OCI-LY7 (cell line): ENCODE results near the gene RNF43. TPM values are rescaled to one million over a fixed set of nuclear protein-coding genes. Genes with fewer than 3 reads are reported as not detected.

Experiments
- BruUV-seq: library from RNA; stranded (reverse); fragments of 400-500 nt; replicated peaks from 2 replicates; lab custom pipeline; 2021; lab: Mats Ljungman, UMichigan
- CTCF ChIA-PET: fragments of 300-600 bp; sonication (Branson Sonifier 250); formaldehyde crosslinking; loops from one replicate; lab custom pipeline; 2022; ENCODE audit warnings: antibody characterized with exemption; ENCODE audit not compliant: unreplicated experiment; lab: Charles Lee
- POLR2A ChIA-PET: fragments of 300-600 bp; sonication (Branson Sonifier 250); formaldehyde crosslinking; loops from one replicate; lab custom pipeline; 2022; ENCODE audit warnings: antibody characterized with exemption; lab: Charles Lee
- DNase-seq: peaks from one replicate; pipeline ENCODE4 v3.0.0-alpha.2; 2015; ENCODE audit warnings: low spot score
- H2AFZ ChIP-seq: fragments of 200-600 bp; sonication (generic), shearing (Covaris generic); 2 replicates; pipeline ENCODE4 v1.6.1; 2014; ENCODE audit warnings: mild to moderate bottlenecking, antibody characterized with exemption, low read length, moderate library complexity
- H3K27ac ChIP-seq: fragments of 200-600 bp; sonication (generic); 2 replicates; pipeline ENCODE4 v1.5.1; 2014; ENCODE audit warnings: mixed run types, low read depth, mild to moderate bottlenecking, moderate library complexity, low read length, inconsistent platforms; ENCODE audit not compliant: poor library complexity, severe bottlenecking
- H3K36me3 ChIP-seq: fragments of 200-600 bp; sonication (generic); 2 replicates; pipeline ENCODE4 v1.6.1; 2014; ENCODE audit warnings: mild to moderate bottlenecking, antibody characterized with exemption, low read length, moderate library complexity, mixed read lengths; ENCODE audit not compliant: insufficient read depth
- H3K4me1 ChIP-seq: fragments of 200-600 bp; sonication (generic); 2 replicates; pipeline ENCODE4 v1.5.1; 2014; ENCODE audit warnings: mild to moderate bottlenecking, low read length; ENCODE audit not compliant: insufficient read depth, poor library complexity, severe bottlenecking
- H3K4me2 ChIP-seq: fragments of 200-600 bp; sonication (generic); 2 replicates; pipeline ENCODE4 v1.6.1; 2014; ENCODE audit warnings: mild to moderate bottlenecking, low read length
- H3K4me3 ChIP-seq: fragments of 200-600 bp; sonication (generic); 2 replicates; pipeline ENCODE4 v1.5.1; 2014; ENCODE audit warnings: mild to moderate bottlenecking, low read depth, low read length; ENCODE audit not compliant: poor library complexity, severe bottlenecking
- H3K79me2 ChIP-seq: fragments of 200-600 bp; sonication (generic); 2 replicates; pipeline ENCODE4 v1.6.1; 2016; ENCODE audit warnings: low read depth, mild to moderate bottlenecking, low read length, moderate library complexity, mixed read lengths; ENCODE audit not compliant: insufficient read depth
- H3K9me2 ChIP-seq: fragments of 200-600 bp; sonication (generic); 2 replicates; pipeline ENCODE4 v1.6.1; 2016; ENCODE audit warnings: mild to moderate bottlenecking, low read length, mixed read lengths; ENCODE audit not compliant: insufficient read depth
- H3K9me3 ChIP-seq: fragments of 200-600 bp; sonication (generic); 2 replicates; pipeline ENCODE4 v1.6.1; 2014; ENCODE audit warnings: mild to moderate bottlenecking, mixed run types, low read length, mixed read lengths
- H4K20me1 ChIP-seq: fragments of 200-600 bp; sonication (generic); 2 replicates; pipeline ENCODE4 v1.6.1; 2014; ENCODE audit warnings: mild to moderate bottlenecking, antibody characterized with exemption, low read length, moderate library complexity, mixed read lengths; ENCODE audit not compliant: insufficient read depth
- EZH2phosphoT487 ChIP-seq: fragments of 200-600 bp; sonication (generic); IDR thresholded peaks from 2 replicates; pipeline ENCODE4 v1.6.1; 2018; ENCODE audit warnings: low read depth, borderline replicate concordance, mild to moderate bottlenecking, mixed run types, antibody characterized with exemption, low read length, moderate library complexity, mixed read lengths
- intact Hi-C: fragments of 100-400 bp; cut with micrococcal nuclease; formaldehyde crosslinking; loops from one replicate; pipeline ENCODE4 v1.10.0; 2022; ENCODE audit not compliant: unreplicated experiment
- total RNA-seq, 2 experiments: library from RNA; depleted of rRNA in 1 of 2; stranded (reverse); fragments of >200 nt in 1 of 2; shearing (Covaris generic) in 1 of 2; gene quantifications; 2 replicates each; pipeline ENCODE4 v1.2.3, GENCODE V29; 2014 to 2022
- TF ChIP-seq, protein P1 (sequence below): fragments of 200-600 bp; sonication (generic); conservative IDR thresholded peaks from 2 replicates; pipeline ENCODE4 v1.5.1; 2014; ENCODE audit warnings: mild to moderate bottlenecking, antibody characterized with exemption, low read length, moderate library complexity, mixed read lengths

RNF43 gene
- total RNA-seq, 2 experiments from 2014 or later = 0.19 to 0.80 TPM

DNA sequence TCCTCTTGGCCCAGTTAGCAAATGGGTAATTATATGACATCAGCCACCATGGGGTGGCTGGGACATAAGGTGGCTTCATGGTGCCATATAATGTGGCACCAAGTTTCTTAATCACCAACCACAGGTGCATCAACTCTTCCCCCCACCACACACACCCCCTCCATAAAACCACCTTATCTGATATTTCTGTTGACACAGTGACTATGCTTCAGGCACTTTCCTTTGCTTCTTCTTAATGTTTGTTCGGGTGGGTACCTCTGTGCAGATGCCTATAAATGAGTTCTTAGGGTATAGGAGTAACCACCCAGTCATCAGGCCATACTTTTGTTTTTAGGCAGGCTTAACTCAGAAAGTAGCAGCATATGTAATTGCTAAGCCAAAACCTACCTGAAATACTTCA is 29.5 kb downstream of the RNF43 start:
- Histone ChIP-seq H3K4me2 (no peak overlapping the region), H3K79me2 (no peaks in the 10 kb centered on the region), H3K4me1 (peaks cover 9% of the 10 kb centered on the region), H2AFZ (no peak overlapping the region), H3K9me3 (no peaks in the 10 kb centered on the region), H4K20me1 (no peaks in the 10 kb centered on the region), H3K9me2 (no peaks in the 10 kb centered on the region), H3K36me3 (no peaks in the 10 kb centered on the region), H3K4me3 (no peak overlapping the region), H3K27ac (no peak overlapping the region)
- intact Hi-C loops = no loop called here
- DNase-seq = no peak
- ChIA-PET POLR2A (interaction anchor here (2.1 kb wide), 1 partner anchor 9 kb away, joined by 13 read pairs; no protein-coding TSS in a partner anchor), CTCF (no interaction called here)
- TF ChIP-seq, protein P1, sequence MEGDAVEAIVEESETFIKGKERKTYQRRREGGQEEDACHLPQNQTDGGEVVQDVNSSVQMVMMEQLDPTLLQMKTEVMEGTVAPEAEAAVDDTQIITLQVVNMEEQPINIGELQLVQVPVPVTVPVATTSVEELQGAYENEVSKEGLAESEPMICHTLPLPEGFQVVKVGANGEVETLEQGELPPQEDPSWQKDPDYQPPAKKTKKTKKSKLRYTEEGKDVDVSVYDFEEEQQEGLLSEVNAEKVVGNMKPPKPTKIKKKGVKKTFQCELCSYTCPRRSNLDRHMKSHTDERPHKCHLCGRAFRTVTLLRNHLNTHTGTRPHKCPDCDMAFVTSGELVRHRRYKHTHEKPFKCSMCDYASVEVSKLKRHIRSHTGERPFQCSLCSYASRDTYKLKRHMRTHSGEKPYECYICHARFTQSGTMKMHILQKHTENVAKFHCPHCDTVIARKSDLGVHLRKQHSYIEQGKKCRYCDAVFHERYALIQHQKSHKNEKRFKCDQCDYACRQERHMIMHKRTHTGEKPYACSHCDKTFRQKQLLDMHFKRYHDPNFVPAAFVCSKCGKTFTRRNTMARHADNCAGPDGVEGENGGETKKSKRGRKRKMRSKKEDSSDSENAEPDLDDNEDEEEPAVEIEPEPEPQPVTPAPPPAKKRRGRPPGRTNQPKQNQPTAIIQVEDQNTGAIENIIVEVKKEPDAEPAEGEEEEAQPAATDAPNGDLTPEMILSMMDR = no peak
- no peak for TF ChIP-seq EZH2phosphoT487
- BruUV-seq = no TSS peak

GRCh38 chr17:58386708-58387107 is 30.6 kb downstream of the RNF43 start:
- Histone ChIP-seq H3K79me2 (no peaks in the 10 kb centered on the region), H3K9me2 (no peaks in the 10 kb centered on the region), H3K27ac (no peak overlapping the region), H4K20me1 (no peaks in the 10 kb centered on the region), H3K36me3 (no peaks in the 10 kb centered on the region), H3K9me3 (no peaks in the 10 kb centered on the region), H2AFZ (no peak overlapping the region), H3K4me1 (peaks cover 20% of the 10 kb centered on the region), H3K4me3 (no peak overlapping the region), H3K4me2 (no peak overlapping the region)
- no peak for DNase-seq
- intact Hi-C loops = no loop called here
- no TSS peak for BruUV-seq
- ChIA-PET POLR2A (no interaction called here), CTCF (no interaction called here)
- TF ChIP-seq EZH2phosphoT487 = no peak
- TF ChIP-seq, protein P1 = no peak

GRCh38 chr17:58385359-58385899 is 31.9 kb downstream of the RNF43 start:
- no peaks in the 10 kb centered on the region for H3K9me2 ChIP-seq
- H3K4me1 ChIP-seq = peaks cover 20% of the 10 kb centered on the region
- no peaks in the 10 kb centered on the region for H4K20me1 ChIP-seq
- no peak overlapping the region for H2AFZ ChIP-seq
- H3K9me3 ChIP-seq = no peaks in the 10 kb centered on the region
- ChIA-PET POLR2A (no interaction called here), CTCF (no interaction called here)
- BruUV-seq = no TSS peak
- DNase-seq = no peak
- intact Hi-C loops = no loop called here
- TF ChIP-seq EZH2phosphoT487 = no peak
- TF ChIP-seq, protein P1 = no peak
- no peaks in the 10 kb centered on the region for H3K79me2 ChIP-seq
- no peaks in the 10 kb centered on the region for H3K36me3 ChIP-seq
- H3K27ac ChIP-seq = no peak overlapping the region
- no peak overlapping the region for H3K4me2 ChIP-seq
- no peak overlapping the region for H3K4me3 ChIP-seq
